ENCODE data around the gene SERPING1.
A peak's percentile ranks its signal among the peaks of the same experiment; 100 is the strongest.

Gene SERPING1

GRCh38 chr11:57597461-57597915 lies at the start of gene SERPING1:
TSS of gene SERPING1 (plus strand) at chr11:57597685. CDS start at chr11:57598271, 586 bp downstream.
- Histone ChIP-seq H3K4me3 (ENCODE audit: low read depth, low read length) (peak within 1 kb of the TSS; percentile 84), H3K27ac (ENCODE audit: low read depth, low read length) (peak within 1 kb of the TSS; percentile 79), H3K79me2 (ENCODE audit: control insufficient read depth, insufficient read depth, low read length, unreplicated experiment) (no peaks in the 10 kb centered on the region), H3K36me3 (ENCODE audit: insufficient read depth, low read length) (no peaks in the 10 kb centered on the region), H2AFZ (ENCODE audit: low read length, unreplicated experiment) (peak within 1 kb of the TSS; percentile 55), H3K27me3 (ENCODE audit: insufficient read depth, low read length) (no peaks in the 10 kb centered on the region), H3K4me1 (ENCODE audit: control insufficient read depth, insufficient read depth, low read length, unreplicated experiment) (peaks cover 25% of the 10 kb centered on the region)

- H3K4me3 ChIP-seq (ENCODE audit: low read depth, low read length), result no peak overlapping the region
- no peaks in the 10 kb centered on the region for H3K79me2 ChIP-seq (ENCODE audit: control insufficient read depth, insufficient read depth, low read length, unreplicated experiment)
- no peak overlapping the region for H2AFZ ChIP-seq (ENCODE audit: low read length, unreplicated experiment)
- peaks cover 32% of the 10 kb centered on the region for H3K36me3 ChIP-seq (ENCODE audit: insufficient read depth, low read length)
- H3K27me3 ChIP-seq (ENCODE audit: insufficient read depth, low read length), result no peaks in the 10 kb centered on the region
- no peaks in the 10 kb centered on the region for H3K4me1 ChIP-seq (ENCODE audit: control insufficient read depth, insufficient read depth, low read length, unreplicated experiment)
- H3K27ac ChIP-seq (ENCODE audit: low read depth, low read length), result no peak overlapping the region
These were observed 49.6 kb upstream of the SERPING1 start for GRCh38 chr11:57547854-57548377.

- no peaks in the 10 kb centered on the region for H3K27me3 ChIP-seq (ENCODE audit: insufficient read depth, low read length)
- peaks cover 45% of the 10 kb centered on the region for H3K36me3 ChIP-seq (ENCODE audit: insufficient read depth, low read length)
- no peak overlapping the region for H3K27ac ChIP-seq (ENCODE audit: low read depth, low read length)
- no peaks in the 10 kb centered on the region for H3K4me1 ChIP-seq (ENCODE audit: control insufficient read depth, insufficient read depth, low read length, unreplicated experiment)
- H2AFZ ChIP-seq (ENCODE audit: low read length, unreplicated experiment), result no peak overlapping the region
- H3K79me2 ChIP-seq (ENCODE audit: control insufficient read depth, insufficient read depth, low read length, unreplicated experiment), result no peaks in the 10 kb centered on the region
- H3K4me3 ChIP-seq (ENCODE audit: low read depth, low read length), result no peak overlapping the region
These were observed 47.5 kb upstream of the SERPING1 start for GRCh38 chr11:57549983-57550382.

- Histone ChIP-seq H3K27ac (ENCODE audit: low read depth, low read length) (no peak overlapping the region), H3K4me3 (ENCODE audit: low read depth, low read length) (no peak overlapping the region), H3K27me3 (ENCODE audit: insufficient read depth, low read length) (no peaks in the 10 kb centered on the region), H2AFZ (ENCODE audit: low read length, unreplicated experiment) (no peak overlapping the region), H3K36me3 (ENCODE audit: insufficient read depth, low read length) (peaks cover 52% of the 10 kb centered on the region), H3K4me1 (ENCODE audit: control insufficient read depth, insufficient read depth, low read length, unreplicated experiment) (no peaks in the 10 kb centered on the region), H3K79me2 (ENCODE audit: control insufficient read depth, insufficient read depth, low read length, unreplicated experiment) (no peaks in the 10 kb centered on the region)
These were observed 45.5 kb upstream of the SERPING1 start for GRCh38 chr11:57551941-57552340.

- Histone ChIP-seq H3K4me3 (ENCODE audit: low read depth, low read length) (no peak overlapping the region), H3K36me3 (ENCODE audit: insufficient read depth, low read length) (peaks cover 52% of the 10 kb centered on the region)
These were observed 45.0 kb upstream of the SERPING1 start for GRCh38 chr11:57552479-57552878.

GRCh38 chr11:57555393-57555792 lies 42.1 kb upstream of the SERPING1 start:
- H3K27ac ChIP-seq (ENCODE audit: low read depth, low read length), result no peak overlapping the region
- H3K27me3 ChIP-seq (ENCODE audit: insufficient read depth, low read length), result no peaks in the 10 kb centered on the region
- H2AFZ ChIP-seq (ENCODE audit: low read length, unreplicated experiment), result no peak overlapping the region
- H3K36me3 ChIP-seq (ENCODE audit: insufficient read depth, low read length), result peaks cover 62% of the 10 kb centered on the region
- peaks cover 8% of the 10 kb centered on the region for H3K79me2 ChIP-seq (ENCODE audit: control insufficient read depth, insufficient read depth, low read length, unreplicated experiment)
- H3K4me1 ChIP-seq (ENCODE audit: control insufficient read depth, insufficient read depth, low read length, unreplicated experiment), result no peaks in the 10 kb centered on the region
- H3K4me3 ChIP-seq (ENCODE audit: low read depth, low read length), result no peak overlapping the region

More at GRCh38 chr11:57552479-57552878, 45.0 kb upstream of the SERPING1 start:
- no peak overlapping the region for H2AFZ ChIP-seq (ENCODE audit: low read length, unreplicated experiment)
- no peaks in the 10 kb centered on the region for H3K4me1 ChIP-seq (ENCODE audit: control insufficient read depth, insufficient read depth, low read length, unreplicated experiment)
- H3K79me2 ChIP-seq (ENCODE audit: control insufficient read depth, insufficient read depth, low read length, unreplicated experiment), result no peaks in the 10 kb centered on the region
- no peak overlapping the region for H3K27ac ChIP-seq (ENCODE audit: low read depth, low read length)
- no peaks in the 10 kb centered on the region for H3K27me3 ChIP-seq (ENCODE audit: insufficient read depth, low read length)

GRCh38 chr11:57556041-57556440 lies 41.4 kb upstream of the SERPING1 start:
- Histone ChIP-seq H3K4me1 (ENCODE audit: control insufficient read depth, insufficient read depth, low read length, unreplicated experiment) (no peaks in the 10 kb centered on the region), H2AFZ (ENCODE audit: low read length, unreplicated experiment) (no peak overlapping the region), H3K36me3 (ENCODE audit: insufficient read depth, low read length) (peaks cover 56% of the 10 kb centered on the region), H3K4me3 (ENCODE audit: low read depth, low read length) (no peak overlapping the region), H3K79me2 (ENCODE audit: control insufficient read depth, insufficient read depth, low read length, unreplicated experiment) (peaks cover 11% of the 10 kb centered on the region), H3K27me3 (ENCODE audit: insufficient read depth, low read length) (no peaks in the 10 kb centered on the region), H3K27ac (ENCODE audit: low read depth, low read length) (no peak overlapping the region)

- Histone ChIP-seq H3K4me3 (ENCODE audit: low read depth, low read length) (no peak overlapping the region), H3K36me3 (ENCODE audit: insufficient read depth, low read length) (peaks cover 34% of the 10 kb centered on the region), H3K79me2 (ENCODE audit: control insufficient read depth, insufficient read depth, low read length, unreplicated experiment) (peaks cover 49% of the 10 kb centered on the region), H3K27ac (ENCODE audit: low read depth, low read length) (no peak overlapping the region), H3K27me3 (ENCODE audit: insufficient read depth, low read length) (no peaks in the 10 kb centered on the region), H3K4me1 (ENCODE audit: control insufficient read depth, insufficient read depth, low read length, unreplicated experiment) (peaks cover under 1% of the 10 kb centered on the region), H2AFZ (ENCODE audit: low read length, unreplicated experiment) (no peak overlapping the region)
These were observed 37.3 kb upstream of the SERPING1 start for GRCh38 chr11:57560146-57560545.

- Histone ChIP-seq H3K36me3 (ENCODE audit: insufficient read depth, low read length) (peaks cover 24% of the 10 kb centered on the region), H3K27me3 (ENCODE audit: insufficient read depth, low read length) (no peaks in the 10 kb centered on the region), H2AFZ (ENCODE audit: low read length, unreplicated experiment) (no peak overlapping the region), H3K27ac (ENCODE audit: low read depth, low read length) (no peak overlapping the region), H3K4me3 (ENCODE audit: low read depth, low read length) (no peak overlapping the region), H3K4me1 (ENCODE audit: control insufficient read depth, insufficient read depth, low read length, unreplicated experiment) (peaks cover 6% of the 10 kb centered on the region), H3K79me2 (ENCODE audit: control insufficient read depth, insufficient read depth, low read length, unreplicated experiment) (peaks cover 72% of the 10 kb centered on the region)
These were observed 34.9 kb upstream of the SERPING1 start for GRCh38 chr11:57562596-57562995.

- H3K79me2 ChIP-seq (ENCODE audit: control insufficient read depth, insufficient read depth, low read length, unreplicated experiment), result peaks cover 58% of the 10 kb centered on the region
These were observed 31.2 kb upstream of the SERPING1 start for GRCh38 chr11:57566005-57566904.

More at GRCh38 chr11:57566005-57566904, 31.2 kb upstream of the SERPING1 start:
- Histone ChIP-seq H2AFZ (ENCODE audit: low read length, unreplicated experiment) (peak overlapping the region; percentile 54), H3K4me3 (ENCODE audit: low read depth, low read length) (peak overlapping the region; percentile 83), H3K27me3 (ENCODE audit: insufficient read depth, low read length) (no peaks in the 10 kb centered on the region), H3K27ac (ENCODE audit: low read depth, low read length) (peak overlapping the region; percentile 77), H3K4me1 (ENCODE audit: control insufficient read depth, insufficient read depth, low read length, unreplicated experiment) (peaks cover 20% of the 10 kb centered on the region), H3K36me3 (ENCODE audit: insufficient read depth, low read length) (0 out of 2 replicates have a peak, but pooled peaks cover 3% of the 10 kb centered on the region)

Data from ACC112 (cell line).